NCI-H1092 treated with DMSO at 0.1 percent for 48 hours (cell line): ENCODE data around the gene TBCD.
"Not testable (repeated sequence)": the region's sequence is repeated elsewhere in the genome, so short reads cannot be mapped to it uniquely, and the experiment has no call there.

ENCODE experiments used
- DNase-seq: peaks from one replicate; lab custom pipeline; 2025; lab: John Stamatoyannopoulos, UW

The TBCD gene

DNA sequence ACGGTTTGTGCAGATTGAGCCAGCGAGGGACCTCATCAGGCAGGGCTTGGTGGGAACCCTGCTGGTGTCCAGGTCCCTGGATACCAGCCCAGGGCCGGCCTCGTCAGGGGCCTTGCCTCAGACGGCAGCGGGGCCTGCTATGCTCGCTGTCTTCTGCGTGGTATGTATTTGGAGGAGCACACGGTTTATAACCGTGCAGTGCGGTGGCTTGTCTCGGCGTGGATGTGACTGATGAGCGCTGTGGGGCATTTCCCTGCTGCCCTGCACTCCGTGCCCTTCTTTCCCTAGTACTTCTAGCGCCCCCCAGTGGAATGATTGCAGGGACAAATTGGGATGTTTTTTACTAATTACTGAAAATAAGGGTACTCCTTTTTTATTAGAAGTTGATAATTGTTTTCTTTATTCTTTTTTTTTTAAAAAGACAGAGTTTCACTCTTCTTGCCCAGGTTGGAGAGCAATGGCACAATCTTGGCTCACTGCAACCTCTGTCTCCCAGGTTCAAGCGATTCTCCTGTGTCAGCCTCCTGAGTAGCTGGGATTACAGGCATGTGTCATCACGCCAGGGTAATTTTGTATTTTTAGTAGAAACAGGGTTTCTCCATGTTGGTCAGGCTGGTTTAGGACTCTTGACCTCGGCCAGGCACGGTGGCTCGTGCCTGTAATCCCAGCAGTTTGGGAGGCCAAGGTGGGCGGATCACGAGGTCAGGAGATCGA is 15.3 kb downstream of the TBCD start:
- DNase-seq = no peak

DNA sequence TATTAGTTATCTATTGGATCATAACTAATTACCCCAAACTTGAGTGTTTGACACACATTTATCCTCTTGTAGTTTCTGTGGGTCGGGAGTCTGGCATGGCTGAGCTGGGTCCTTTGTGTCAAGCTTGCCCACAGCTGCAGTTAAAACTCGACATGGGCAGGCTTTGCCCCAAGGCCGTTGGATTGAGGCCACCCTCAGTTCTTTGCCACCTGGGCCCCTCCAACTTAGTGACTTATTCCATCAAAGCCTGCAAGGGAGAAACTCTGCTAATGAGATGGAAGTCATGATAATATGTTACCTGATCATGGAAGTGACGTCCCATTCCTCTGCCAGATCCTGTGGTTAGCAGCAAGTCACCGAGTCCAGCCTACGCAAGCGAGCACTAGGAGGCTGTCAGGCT is 17.2 kb downstream of the TBCD start:
- DNase-seq = no peak

DNA sequence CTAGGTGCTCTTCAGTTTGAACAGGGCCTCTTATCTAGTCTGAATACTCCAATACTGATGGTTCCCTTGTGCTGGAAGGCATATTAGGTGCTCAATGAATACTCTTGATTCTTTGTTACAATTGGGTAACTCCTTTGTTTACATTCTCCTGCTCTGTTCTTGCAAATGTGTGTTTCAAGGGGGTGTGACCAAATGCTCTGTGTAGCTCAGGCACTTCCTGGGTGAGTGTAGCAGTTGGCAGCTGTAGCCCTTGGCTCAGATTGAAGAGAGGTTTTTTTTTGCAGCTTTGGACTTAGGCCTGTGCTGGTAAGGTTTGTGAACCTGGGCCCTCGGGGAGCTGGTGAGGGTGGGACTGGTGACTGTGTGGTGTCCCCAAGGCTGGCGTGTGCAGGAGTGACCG is 20.2 kb downstream of the TBCD start:
- no peak for DNase-seq

DNA sequence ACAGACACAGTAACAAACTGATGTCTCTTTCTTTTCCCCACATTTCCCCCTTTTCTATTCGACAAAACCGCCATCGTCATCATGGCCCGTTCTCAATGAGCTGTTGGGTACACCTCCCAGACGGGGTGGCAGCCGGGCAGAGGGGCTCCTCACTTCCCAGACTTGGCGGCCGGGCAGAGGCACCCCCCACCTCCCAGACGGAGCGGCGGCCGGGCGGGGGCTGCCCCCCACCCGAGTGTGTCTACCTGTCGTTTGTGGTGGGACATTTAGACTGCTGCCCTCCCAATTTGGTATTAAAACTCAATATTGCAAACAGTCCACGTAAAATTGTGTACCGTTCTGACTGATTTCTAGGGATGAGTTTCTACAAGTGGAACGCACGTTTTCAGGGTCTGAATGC is 22.6 kb downstream of the TBCD start:
- DNase-seq = not testable (repeated sequence)

DNA sequence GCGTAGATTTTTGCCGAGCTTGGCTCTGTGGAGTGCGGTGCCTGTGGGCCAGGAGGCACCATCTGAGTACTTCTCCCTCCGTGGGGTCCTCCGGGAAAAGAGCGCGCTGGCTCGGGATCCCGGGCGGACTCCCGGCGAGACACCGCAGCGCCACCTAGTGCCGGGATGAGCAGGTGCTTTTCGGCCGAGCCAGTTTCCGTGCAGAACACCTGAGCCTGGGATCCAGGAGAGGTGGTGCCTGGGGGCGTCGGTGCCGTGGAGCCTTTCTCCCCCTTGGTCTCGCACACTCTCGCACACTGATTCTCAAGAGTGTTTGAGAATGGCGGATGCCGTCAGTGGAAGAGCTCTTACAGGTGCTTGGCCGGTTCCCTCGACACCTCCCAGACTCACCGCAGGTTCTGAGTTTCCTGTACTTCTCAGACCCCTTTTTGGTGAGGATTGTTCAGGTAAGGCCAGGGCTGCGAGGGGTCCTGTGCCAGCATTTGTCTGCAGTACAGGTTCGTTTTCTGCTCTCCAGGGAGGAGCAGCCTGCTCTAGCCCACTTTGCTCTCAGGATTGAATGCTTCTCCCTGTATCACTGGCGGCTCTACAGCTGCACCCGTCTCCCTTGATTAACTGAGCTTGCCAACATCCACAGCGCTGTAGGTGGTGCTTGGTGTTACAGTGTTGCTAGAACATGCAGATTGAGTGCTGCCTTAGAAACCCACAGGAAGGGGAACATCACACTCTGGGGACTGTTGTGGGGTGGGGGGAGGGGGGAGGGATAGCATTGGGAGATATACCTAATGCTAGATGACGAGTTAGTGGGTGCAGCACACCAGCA is 23.3 kb downstream of the TBCD start:
- peak; percentile 34 for DNase-seq

DNA sequence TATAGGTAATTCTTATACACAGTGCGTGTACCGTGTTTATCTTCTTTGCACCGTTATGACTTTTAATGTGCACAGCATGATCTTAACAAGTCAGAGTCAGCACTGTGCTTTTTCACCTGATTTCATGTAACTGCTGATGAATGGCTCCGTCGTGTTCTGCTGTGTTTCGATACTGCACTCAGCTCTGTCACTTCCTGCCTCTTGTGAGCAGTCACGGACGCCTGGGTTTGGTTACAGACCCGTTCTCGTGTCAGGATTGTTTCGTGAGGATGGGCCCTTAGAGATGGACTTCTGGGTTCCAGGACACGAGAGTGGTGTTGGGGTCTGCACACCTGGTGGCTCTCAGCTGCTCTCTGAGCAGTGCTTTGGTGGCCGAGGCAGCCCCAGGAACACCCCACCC is 24.6 kb downstream of the TBCD start:
- no peak for DNase-seq

DNA sequence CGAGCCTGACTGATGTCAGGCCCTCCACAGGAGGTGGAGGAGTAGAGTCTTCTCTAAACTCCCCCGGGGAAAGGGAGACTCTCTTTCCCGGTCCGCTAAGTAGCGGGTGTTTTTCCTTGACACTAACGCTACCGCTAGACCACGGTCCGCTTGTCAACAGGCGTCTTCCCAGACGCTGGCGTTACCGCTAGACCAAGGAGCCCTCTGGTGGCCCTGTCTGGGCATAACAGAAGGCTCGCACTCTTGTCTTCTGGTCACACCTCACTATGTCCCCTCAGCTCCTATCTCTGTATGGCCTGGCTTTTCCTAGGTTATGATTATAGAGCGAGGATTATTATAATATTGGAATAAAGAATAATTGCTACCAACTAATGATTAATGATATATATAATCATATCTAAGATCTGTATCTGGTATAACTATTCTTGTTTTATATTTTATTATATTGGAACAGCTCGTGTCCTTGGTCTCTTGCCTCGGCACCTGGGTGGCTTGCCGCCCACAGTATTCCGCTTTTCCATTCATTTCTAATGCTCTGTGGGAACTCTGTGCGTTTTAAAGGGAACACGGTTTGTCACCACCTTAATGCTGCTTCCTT is 26.0 kb downstream of the TBCD start:
- not testable (repeated sequence) for DNase-seq

DNA sequence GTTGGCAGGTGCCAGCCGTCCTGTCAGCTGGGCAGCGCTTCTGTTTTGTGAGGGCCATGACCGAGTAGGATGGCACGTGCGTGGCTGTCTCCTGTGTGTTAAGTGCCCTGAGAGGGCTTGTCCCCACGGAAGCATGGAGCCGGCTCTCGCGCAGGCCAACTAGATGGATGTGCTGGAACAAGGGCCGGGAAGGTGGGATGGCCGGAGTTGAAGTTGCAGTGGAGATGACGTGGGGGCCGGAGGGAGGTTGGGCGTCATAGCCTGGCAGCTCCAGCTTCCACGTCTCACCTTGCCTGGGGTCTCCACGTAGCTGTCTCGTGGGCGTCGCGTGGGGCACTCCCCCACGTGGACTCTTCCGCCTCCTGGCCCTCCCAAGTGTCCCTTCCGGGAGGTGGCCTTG is 27.7 kb downstream of the TBCD start:
- DNase-seq = no peak

DNA sequence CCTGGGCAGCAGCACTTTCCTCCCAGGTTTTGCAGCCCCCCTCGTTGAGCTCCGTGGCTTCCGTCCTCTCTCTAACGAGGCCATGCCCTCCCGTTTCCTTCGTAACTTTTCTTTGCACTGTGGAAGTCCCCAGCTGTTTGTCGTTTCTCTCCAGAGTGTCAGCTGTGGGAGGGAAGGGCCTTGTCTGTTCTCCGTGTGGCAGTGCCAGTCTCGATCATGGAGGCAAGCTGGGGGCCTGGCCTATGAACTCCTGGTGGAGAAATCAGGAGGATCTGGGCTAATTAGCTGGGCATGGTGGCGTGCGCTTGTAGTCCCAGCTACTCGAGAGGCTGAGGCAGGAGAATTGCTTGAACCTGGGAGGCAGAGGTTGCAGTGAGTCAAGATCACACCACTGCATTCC is 28.3 kb downstream of the TBCD start:
- no peak for DNase-seq

DNA sequence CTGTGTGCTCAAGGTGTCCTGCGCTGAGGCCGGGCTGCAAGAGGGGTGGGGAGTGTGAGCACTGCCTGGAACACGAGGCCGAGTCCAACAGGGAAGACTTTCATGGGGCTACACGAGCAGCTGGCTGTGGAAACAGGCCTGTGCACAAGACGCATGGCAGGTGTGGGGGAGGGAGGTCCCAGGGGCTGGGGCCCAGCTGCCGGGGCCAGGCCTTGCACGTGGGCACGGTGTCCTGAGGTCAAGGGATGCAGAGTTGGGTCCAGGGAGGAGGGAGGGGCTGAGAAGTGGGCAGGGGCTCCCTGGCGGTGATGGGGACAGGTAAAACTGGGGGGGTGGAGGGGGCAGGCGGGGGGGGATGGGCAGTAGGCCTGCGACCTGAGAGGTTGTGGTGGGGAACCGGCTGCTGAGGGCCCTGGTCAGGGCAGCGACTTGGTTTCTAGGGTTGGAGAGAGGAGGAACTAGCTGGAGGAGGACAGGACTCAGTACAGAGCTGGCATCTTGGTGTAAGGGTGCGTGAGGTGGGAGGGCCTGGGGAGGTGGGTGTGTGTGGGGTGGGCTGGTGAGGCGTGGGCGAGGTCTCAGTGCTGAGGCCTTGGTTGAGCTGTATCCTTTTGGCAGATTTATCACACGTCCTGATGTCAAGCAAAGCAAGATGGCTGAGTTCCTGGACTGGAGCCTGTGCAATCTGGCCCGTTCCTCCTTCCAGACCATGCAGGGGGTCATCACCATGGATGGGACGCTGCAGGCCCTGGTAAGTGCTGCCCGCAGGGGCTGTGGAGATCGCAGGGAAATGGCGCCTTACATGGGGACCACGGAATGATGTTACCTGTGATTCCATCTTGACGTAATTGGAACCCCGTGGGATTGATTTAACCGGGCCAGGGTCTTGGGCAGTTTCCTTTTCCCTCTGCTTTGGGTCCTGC is 29.4 kb downstream of the TBCD start:
- DNase-seq = no peak

DNA sequence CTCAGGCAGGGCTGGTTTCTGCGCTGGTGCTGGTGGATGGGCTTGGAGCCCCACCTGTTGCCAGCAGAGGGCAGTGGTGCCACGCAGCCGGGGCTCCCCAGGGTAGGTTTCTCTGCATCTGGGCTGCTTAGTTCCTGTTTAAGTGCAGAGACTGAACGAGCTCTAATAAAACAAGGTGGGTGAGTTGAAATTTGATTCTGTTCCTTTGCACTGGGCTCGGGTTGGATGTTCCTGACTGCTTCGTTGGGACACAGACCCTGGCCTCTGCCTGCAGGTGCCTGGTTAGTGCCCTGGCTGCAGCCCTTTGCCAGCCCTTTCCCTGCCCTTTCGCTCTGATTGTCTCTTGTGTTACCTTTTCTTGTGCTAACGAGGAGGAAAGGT is 30.0 kb downstream of the TBCD start:
- DNase-seq = peak; percentile 27

DNA sequence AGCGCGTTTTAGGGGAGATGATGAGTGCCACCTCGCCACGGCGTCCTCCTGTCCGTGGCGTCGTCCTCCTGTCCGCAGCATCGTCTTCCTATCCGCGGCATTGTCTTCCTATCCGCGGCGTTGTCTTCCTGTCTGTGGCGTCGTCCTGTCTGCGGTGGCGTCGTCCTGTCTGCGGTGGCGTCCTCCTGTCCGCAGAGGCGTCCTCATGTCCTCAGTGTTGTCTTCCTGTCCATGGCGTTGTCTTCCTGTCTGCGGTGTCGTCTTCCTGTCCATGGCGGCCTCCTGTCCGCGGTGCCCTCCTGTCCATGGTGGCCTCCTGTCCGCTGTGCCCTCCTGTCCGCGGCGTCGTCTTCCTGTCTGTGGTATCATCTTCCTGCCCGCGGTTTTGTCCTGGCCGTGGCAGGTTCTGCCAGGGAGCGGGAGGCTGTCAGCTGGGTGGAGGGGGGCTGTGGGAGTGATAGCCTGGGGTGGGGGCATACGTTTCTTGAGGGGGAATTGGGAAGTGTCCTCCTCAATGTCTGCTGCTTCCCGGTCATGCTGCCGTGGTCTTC is 30.9 kb downstream of the TBCD start:
- no peak for DNase-seq

DNA sequence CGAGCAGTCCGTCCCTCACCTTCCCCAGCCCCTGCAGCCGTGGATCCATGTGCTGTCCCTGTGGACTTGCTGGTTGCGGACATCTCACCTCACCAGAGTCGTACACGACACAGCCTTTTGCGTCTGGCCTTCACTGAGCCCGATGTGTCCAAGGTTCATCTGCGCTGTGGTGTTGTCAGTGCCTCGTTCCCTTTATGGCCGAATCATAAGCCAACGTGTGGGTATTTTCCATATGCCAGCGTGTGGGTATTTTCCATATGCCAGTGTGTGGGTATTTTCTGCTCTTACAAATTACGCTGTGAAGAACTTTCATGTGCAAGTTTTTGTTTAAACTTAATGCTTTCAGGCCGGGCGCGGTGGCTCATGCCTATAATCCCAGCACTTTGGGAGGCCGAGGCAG is 31.6 kb downstream of the TBCD start:
- DNase-seq = no peak

DNA sequence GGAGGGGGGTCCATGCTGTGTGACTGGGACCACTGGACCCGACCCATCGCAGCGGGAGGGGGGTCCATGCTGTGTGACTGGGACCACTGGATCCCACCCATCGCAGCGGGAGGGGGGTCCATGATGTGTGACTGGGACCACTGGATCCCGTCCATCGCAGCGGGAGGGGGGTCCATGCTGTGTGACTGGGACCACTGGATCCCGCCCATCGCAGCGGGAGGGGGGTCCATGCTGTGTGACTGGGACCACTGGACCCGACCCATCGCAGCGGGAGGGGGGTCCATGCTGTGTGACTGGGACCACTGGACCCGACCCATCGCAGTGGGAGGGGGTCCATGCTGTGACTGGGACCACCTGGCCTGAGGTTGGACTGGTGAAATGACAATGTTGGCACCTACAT is 33.7 kb downstream of the TBCD start:
- not testable (repeated sequence) for DNase-seq

DNA sequence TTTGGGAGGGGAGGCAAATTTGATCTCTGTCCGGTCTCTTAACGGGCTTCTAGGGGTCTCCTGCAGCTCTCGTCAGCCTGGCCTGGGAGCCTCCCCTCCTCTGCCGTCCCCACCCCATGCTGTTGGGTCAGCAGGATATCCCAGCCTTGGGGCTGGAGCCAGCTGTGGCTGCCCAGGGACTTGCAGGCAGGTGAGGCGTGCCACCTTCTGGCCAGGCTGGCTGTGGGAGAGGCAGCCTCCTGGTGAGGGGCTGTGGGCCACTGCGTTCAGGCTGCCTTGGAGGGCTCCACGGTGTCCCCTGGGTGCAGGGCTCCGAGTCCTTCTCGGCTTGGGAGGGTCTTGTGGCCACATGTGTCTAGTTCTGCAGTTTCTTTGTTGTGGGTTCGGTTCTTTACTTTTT is 34.6 kb downstream of the TBCD start:
- no peak for DNase-seq

DNA sequence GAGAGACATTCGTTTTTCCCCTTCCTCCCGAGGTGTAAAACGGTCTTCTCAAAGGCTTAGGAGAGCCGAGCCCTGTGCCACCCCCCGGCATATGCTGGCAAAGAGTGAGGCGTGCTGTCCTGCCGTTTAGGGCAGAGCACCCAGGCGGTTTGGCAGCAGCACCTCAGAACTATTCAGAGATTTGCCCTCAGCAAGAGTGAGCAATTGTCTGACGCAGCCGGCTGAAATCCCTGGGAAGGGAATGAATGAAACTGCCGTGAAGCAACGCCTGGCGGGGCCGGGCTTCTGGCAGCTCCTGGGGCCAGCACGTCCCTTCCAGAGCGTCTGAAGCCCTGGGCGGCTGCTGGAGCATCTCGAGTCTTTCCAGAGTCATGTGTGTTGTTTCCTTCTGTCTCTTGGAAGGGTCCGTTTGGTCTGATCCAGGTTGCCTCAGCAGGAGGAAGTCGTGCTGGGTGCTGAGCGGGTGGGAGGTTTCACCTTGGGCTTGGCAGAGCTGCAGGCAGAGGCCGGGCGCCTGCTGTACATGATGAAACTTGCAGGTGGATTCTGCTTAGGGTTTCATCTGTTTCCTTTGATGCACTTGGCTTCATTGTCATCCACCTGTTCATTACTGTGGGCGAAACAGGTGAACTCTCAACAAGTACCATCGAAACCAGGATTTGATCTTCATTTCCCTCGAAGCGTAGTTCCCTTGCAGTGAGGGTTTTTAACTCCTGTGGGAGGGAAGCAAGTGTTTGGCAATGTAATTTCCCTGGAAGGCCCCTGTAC is 35.4 kb downstream of the TBCD start:
- DNase-seq = no peak

DNA sequence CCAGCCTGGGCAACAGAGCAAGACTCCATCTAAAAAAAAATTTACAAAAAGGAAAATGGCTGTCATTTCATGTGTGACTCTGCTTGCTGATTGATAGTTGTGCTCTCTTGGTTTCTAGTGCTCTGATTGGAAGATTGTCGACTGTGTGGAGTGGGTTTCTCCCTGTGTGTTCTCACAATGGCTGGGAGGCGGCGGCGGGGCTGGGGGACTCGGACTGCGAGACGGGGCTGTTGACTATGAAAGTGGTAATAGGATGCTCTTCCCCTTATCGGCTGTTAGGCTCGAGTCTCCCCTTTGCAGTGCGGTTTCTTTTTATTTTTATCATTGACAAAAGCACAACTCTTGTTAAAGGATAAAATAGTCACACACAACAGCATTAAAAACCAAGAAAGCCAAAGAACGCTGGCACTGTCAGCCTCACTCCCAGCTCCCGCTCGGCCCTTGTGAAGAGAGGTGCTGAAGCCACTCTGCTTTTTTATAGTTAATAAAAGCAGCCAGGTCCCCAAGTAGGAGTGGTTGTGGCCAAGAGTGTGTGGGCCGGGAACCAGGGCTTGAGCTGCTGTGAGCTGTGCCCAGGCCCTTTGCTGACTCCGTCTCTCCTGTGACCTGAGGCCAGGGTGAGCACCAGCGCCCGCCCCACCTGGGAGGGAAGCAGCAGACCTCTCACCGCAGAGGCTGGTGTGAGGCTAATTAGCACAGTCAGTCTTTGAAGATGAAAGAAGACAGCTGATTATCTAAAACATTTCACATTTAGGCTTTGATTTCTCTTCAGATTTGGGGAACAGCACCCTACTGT is 36.5 kb downstream of the TBCD start:
- DNase-seq = no peak

DNA sequence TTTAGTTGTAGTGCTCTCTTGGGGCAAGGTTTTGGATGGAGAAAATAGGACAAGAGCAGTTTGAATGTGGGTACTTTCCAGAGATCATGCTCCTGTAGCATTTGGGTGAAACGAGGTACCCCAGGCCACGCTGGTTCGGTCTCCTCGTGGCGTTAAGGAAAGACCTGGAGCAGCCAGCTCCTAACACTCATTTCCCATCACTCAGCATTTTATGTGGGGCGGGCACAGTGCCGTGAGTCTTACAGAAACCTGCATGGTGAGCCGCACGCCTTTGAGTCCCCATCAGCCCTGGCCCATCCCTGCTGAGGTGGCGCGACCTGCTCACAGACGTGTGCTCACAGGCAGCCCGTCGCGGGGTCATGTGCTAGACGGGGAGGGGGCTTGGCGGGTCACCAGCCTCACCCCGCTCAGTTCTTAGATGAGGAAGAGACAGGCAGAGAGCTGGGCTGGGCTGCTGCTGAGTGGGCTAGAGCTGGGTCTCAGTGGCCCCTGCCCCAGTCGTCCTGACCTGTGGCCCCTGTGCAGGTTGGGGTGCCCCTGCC is 37.3 kb downstream of the TBCD start:
- DNase-seq = no peak

DNA sequence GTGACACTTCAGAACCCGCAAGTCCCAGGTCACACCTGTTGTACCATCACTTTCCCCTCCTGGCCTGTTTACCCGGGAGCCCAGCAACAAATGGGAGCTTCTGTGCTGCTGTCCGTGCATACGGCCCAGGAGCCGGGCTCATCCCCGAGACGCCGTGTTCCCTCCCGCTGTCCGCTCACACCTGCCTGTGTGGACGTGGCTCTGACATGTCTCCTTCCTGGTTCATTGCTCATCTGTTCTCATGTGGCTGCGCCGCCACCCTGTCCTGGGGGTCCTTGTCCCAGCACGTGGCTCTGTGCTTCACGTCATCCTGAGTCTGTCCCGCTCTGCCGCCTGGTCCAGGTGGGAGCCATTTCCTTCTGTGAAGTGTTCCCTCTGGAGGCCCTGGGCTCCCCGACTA is 37.9 kb downstream of the TBCD start:
- no peak for DNase-seq

DNA sequence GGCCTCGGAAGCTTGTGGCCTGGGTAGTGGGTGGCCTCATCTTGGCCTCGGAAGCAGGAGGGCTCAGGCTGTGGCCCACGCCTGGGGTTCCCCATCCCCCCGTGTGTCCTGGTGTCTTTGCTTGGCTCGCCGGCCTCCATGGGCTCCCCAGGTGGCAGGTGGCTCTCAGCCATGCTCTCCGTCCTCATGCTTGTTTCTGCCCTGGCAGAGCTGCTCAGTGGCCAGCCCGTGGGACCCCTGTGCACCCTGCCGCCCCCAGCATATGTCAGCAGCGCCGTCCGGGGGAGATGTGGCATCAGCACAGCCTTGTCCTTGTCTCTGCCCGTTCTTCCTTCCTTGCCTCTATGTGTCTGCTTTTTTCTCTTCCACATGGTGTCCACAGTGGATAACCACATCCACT is 38.5 kb downstream of the TBCD start:
- no peak for DNase-seq
